ENCODE results near the gene GPRIN2. TPM values are rescaled to one million over a fixed set of nuclear protein-coding genes. Genes with fewer than 3 reads are reported as not detected.
A peak's percentile ranks its signal among the peaks of the same experiment; 100 is the strongest.

GPRIN2 gene
- total RNA-seq, 1 donor from 2014 or later, result 3.0 TPM

GRCh38 chr10:46549171-46550075 is 7.0 kb downstream of the GPRIN2 start:
- Histone ChIP-seq H3K27ac (ENCODE audit: low read depth, low read length) (no peak overlapping the region), H3K36me3 (ENCODE audit: insufficient read depth, low read length) (no peaks in the 10 kb centered on the region), H4K20me1 (ENCODE audit: insufficient read depth, low read length) (no peaks in the 10 kb centered on the region), H3K4me1 (ENCODE audit: insufficient read depth, low read length) (no peaks in the 10 kb centered on the region), H3K9ac (ENCODE audit: low read length) (no peak overlapping the region), H3K4me3 (ENCODE audit: insufficient read depth, low read depth, low read length) (no peak overlapping the region), H2AFZ (ENCODE audit: low read depth, low read length) (no peak overlapping the region), H3K79me2 (ENCODE audit: insufficient read depth, low read length) (no peaks in the 10 kb centered on the region), H3K27me3 (ENCODE audit: insufficient read depth, low read length) (peaks cover 16% of the 10 kb centered on the region), H3K4me2 (ENCODE audit: low read length) (no peak overlapping the region), H3K9me3 (ENCODE audit: insufficient read depth, low read depth, low read length) (no peaks in the 10 kb centered on the region)
- H3K4me1 Mint-ChIP-seq (ENCODE audit: low read depth, unreplicated experiment), result peaks cover 6% of the 10 kb centered on the region
- no peaks in the 10 kb centered on the region for H3K9me3 Mint-ChIP-seq (ENCODE audit: unreplicated experiment)
- TF ChIP-seq CTCF (IDR thresholded peaks at IDR 0.05; ENCODE audit: insufficient read depth, low read depth, low read length), result no peak
- no peak for TF ChIP-seq EZH2 (IDR thresholded peaks at IDR 0.05; ENCODE audit: insufficient read depth, low read length)
- FAIRE-seq, result no peak
- H3K4me3 Mint-ChIP-seq (ENCODE audit: unreplicated experiment), result no peak overlapping the region
- no peak overlapping the region for H3K27ac Mint-ChIP-seq (ENCODE audit: unreplicated experiment)
- no peak for DNase-seq (ENCODE audit: low read depth)
- H3K27me3 Mint-ChIP-seq (ENCODE audit: low read depth, unreplicated experiment), result no peaks in the 10 kb centered on the region
- peaks cover 3% of the 10 kb centered on the region for H3K36me3 Mint-ChIP-seq (ENCODE audit: low read depth, unreplicated experiment)

GRCh38 chr10:46548498-46549090 is 7.9 kb downstream of the GPRIN2 start:
- Mint-ChIP-seq H3K4me1 (ENCODE audit: low read depth, unreplicated experiment) (peaks cover 6% of the 10 kb centered on the region), H3K27me3 (ENCODE audit: low read depth, unreplicated experiment) (no peaks in the 10 kb centered on the region), H3K36me3 (ENCODE audit: low read depth, unreplicated experiment) (peaks cover 3% of the 10 kb centered on the region), H3K4me3 (ENCODE audit: unreplicated experiment) (no peak overlapping the region), H3K9me3 (ENCODE audit: unreplicated experiment) (no peaks in the 10 kb centered on the region), H3K27ac (ENCODE audit: unreplicated experiment) (peak overlapping the region; percentile 71)
- DNase-seq (ENCODE audit: low read depth), result peak; percentile 27
- Histone ChIP-seq H3K27me3 (ENCODE audit: insufficient read depth, low read length) (peaks cover 18% of the 10 kb centered on the region), H3K4me1 (ENCODE audit: insufficient read depth, low read length) (no peaks in the 10 kb centered on the region), H3K36me3 (ENCODE audit: insufficient read depth, low read length) (no peaks in the 10 kb centered on the region), H3K4me3 (ENCODE audit: insufficient read depth, low read depth, low read length) (no peak overlapping the region), H3K27ac (ENCODE audit: low read depth, low read length) (no peak overlapping the region), H3K9ac (ENCODE audit: low read length) (no peak overlapping the region), H3K9me3 (ENCODE audit: insufficient read depth, low read depth, low read length) (no peaks in the 10 kb centered on the region), H4K20me1 (ENCODE audit: insufficient read depth, low read length) (no peaks in the 10 kb centered on the region), H2AFZ (ENCODE audit: low read depth, low read length) (no peak overlapping the region), H3K79me2 (ENCODE audit: insufficient read depth, low read length) (no peaks in the 10 kb centered on the region), H3K4me2 (ENCODE audit: low read length) (no peak overlapping the region)
- TF ChIP-seq CTCF (IDR thresholded peaks at IDR 0.05; ENCODE audit: insufficient read depth, low read depth, low read length), result no peak
- no peak for FAIRE-seq

All from astrocyte (in vitro differentiated cells and primary cell).